HG03520 (cell line): ENCODE results near the gene ATP7A.
"Not testable (repeated sequence)": the region's sequence is repeated elsewhere in the genome, so short reads cannot be mapped to it uniquely, and the experiment has no call there.

Experiments used
- ATAC-seq: cut with Tn5 transposase; IDR thresholded peaks from one replicate; pipeline ENCODE4 v1.9.1; 2021; ENCODE audit warnings: mild to moderate bottlenecking, moderate library complexity; ENCODE audit not compliant: unreplicated experiment

ATP7A gene

GRCh38 chrX:77910108-77910840, at the start of gene ATP7A:
TSS of gene ATP7A (plus strand) at chrX:77910693. CDS start at chrX:77971642, 60,949 bp downstream.
- ATAC-seq, result peak; percentile 90

GRCh38 chrX:77875372-77875771, 35.1 kb upstream of the ATP7A start:
- no peak for ATAC-seq

- not testable (repeated sequence) for ATAC-seq
Measured at GRCh38 chrX:77881418-77881817, 29.1 kb upstream of the ATP7A start.

DNA sequence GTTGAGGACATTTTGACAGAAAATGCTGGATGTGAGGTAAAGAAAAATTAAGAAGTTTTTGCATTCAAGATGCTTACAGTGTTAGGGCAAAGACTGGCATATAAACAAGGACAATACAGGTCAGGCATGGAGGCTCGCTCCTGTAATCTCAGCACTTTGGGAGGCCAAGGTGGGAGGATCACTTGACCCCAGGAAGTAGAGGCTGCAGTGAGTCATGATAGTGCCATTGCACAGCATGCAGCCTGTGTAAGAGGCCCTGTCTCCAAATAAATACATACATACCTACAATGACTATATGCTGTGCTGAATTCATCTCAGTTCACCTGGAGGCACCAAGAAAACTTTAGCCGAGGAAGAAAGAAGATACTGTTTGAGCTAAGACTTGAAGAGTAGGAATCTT, 17.6 kb upstream of the ATP7A start:
- ATAC-seq, result no peak

DNA sequence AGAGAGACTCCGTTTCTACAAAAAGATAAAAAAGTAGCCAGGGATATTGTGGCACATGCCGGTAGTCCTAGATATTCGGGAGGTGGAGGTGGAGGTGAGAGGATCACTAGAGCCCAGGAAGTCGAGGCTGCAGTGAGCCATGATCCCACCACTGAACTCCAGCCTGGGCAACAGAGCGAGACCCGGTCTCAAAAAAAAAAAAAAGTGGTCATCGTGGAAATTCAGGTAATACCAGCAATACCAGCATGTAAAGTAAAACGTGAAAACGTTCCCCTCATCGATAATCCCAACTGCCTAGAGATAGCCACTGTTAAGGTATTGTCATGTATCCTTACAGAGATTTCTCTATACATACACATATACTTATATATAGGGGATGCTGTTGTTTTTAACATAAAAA, 16.8 kb upstream of the ATP7A start:
- ATAC-seq, result no peak

DNA sequence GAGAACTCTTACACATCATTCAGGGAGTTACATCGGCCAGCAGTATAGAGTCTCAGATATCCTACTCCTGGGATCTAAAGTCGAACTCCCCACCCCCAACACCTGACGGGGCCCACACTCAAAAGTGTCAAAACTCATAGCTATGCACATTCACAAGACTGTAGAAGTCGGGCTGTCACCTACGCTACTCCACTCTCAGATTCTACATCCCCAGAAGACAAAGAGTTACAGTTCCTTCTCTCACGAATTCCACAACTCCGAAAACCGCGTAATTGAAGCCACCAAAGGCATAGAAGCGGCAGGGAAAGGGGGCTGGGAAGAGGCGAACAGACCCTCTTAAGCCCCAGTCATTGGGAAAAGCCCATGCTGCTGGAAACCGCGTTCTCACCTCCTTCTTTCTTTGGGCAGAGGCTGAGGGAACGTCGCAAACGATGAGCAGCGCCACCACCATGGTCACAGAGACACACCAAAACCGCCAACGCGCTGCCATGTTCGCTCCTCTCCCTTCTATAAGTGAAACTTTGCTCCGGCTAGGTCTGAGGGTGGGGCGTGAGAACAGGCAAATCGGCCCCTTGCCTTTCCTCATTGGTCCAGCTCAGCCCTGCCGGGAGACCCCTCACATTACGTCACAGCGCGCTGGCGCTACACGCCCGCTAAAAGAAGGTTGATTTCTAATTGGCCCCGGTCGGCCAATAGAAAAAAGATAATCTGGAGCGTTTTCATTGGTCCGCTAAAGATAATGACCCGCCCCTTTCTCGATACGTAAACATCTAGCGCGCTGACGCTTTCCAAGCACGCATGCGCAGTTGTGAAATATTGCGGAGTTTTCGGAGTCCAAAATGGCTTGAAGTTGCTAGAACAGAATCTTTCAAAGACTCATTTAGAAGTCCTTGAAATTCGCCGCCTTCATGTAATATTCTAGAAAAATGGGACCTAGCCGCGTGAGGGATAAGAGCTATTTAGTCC, 15.3 kb upstream of the ATP7A start, which contains the start of gene MAGT1:
Gene MAGT1 (minus strand): TSS at position 515 of the 966 bp plus-strand sequence. CDS start 25 bp downstream, at position 490.
- peak; percentile 83 for ATAC-seq

DNA sequence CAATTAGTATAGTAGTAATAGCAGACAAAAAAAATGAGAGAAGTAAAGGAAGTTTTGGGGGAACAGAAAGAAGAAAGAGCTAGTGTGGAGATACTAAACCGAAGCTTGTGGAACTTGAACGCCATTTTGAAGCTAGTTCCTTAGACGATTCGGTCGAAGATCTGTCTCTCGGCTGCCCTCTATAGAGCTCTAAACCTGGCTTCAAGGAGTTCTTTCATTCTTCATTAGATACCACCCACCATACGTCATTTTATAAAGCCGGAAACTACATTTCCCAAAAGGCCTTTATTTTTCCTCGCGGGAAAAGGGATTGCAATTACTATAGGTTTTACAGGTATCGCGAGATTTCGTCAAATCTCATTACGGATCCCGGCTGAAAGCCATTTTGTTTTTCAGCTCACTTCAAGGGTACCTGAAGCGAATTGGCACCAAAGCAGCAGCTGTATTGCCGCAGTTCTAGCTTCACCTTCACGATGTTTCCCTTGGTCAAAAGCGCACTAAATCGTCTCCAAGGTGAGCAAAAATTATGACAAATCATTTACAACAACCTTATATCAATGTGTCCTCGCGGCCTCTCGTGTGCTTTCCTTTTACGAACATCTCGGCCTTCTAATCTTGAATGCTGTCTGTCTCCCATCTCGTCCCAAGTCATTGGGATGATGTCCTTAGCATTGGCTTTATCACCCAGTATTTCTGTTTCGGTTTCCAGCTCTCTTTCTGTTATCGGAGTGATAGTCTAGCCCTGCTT, 11.2 kb upstream of the ATP7A start, which contains the start of gene COX7B:
Gene COX7B (plus strand): TSS at position 388 of the 748 bp plus-strand sequence. CDS start 86 bp downstream, at position 474.
- ATAC-seq, result peak; percentile 58

- ATAC-seq, result no peak
Measured at GRCh38 chrX:77900688-77901087, 9.8 kb upstream of the ATP7A start.

GRCh38 chrX:77901506-77901905, 9.0 kb upstream of the ATP7A start:
- ATAC-seq, result no peak

DNA sequence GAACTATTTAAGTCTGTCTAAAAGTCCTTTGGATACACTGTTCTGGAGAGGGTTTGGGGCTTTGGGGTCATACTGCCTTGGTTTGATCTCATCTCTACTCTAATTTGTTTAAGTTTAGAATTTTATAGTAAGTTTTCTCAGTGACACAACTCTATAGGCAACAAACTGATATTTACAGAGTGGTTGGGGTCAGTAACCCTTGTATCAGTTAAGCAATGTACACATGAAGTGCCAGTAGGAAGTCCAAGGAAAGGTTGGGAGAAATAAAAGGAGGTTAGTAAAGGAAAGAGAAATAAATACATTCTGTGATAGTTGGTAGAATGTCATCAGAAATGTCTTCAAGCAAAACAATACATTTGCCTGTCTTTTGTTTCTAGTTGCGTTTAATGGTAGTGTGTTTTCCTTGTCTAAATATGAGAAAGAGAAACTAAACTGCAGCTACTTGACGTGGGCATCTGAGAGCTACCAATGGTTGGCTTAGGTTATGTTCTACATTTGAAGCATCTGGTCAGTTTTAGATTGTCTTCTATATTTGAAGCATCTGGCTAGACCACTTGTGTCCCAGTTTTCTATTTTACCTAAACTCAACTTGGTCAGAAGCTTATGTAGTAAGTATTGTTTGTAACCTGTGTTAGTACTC, 6.9 kb downstream of the ATP7A start:
- ATAC-seq, result peak; percentile 53

DNA sequence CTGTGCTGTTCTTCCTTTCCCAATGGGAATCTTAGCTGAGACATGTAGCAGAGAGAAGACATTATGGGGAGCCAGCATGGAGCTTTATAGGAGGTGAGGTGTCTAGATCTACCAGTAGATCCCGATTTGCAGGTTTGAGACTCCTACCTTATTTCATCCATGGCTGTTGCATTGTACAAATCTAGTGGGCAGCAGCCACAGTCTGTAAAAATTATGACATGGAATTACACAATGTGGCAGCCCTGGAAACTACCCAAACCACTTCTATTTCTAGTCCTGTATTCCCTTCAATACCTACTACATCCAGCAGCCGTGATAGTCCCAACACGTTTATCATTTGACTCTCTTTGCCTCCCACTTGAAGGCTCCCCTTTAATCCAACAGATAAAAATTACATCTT, 8.1 kb downstream of the ATP7A start:
- no peak for ATAC-seq

DNA sequence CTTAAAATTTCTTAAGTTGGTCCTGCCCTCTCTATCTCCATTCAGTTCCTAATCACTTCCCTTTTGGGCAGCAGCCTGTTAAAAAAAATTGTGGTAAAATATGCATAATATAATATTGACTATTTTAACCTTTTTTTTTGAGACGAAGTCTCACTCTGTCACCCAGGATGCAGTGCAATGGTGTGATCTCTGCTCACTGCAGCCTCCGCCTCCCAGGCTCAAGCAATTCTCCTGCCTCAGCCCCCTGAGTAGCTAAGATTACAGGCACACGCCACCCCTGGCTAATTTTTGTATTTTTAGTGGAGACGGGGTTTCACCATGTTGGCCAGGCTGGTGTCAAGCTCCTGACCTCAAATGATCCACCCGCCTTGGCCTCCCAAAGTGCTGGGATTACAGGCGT, 8.9 kb downstream of the ATP7A start:
- not testable (repeated sequence) for ATAC-seq

DNA sequence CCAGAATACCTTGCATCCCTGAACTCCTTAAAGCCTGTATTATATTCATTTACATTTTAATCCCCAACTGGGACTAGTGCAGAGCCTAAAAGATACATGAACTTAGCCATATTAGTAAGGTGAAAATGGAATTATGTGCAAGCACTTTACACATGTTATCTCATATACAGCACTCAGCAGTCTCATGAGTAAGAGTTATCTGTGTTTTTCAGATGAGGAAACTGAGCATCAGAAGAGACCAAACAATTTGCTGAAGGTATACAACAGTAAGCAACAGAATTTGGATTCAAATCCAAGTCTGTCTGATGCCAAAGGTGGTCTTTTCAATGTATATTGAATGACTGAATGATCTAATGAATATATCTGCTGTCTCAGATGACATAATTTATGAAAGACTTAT, 12.3 kb downstream of the ATP7A start:
- ATAC-seq, result no peak

DNA sequence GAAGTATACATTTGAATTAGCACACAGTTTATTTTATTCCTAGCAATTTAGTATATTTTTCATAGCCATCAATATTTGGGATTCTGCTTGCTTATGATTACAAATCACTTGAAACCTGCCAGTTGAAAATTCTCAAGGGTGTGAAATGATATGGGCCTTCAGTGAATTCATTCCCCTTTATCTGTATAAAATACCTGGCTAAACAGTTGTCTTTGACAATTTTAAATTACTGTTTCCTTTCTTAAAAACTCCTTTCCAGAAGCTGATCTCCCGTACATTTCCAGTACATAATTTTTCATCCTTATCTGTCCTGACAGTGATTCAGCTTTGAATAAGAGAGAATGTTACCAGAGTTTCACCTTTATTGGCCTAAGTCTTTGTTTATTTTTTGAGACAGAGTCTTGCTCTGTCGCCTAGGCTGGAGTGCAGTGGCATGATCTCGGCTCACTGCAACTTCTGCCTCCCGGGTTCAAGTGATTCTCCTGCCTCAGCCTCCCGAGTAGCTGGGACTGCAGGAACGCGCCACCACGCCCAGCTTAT, 13.9 kb downstream of the ATP7A start:
- no peak for ATAC-seq

GRCh38 chrX:77925764-77926163, 15.3 kb downstream of the ATP7A start:
- ATAC-seq, result no peak

- ATAC-seq, result no peak
Measured at GRCh38 chrX:77930581-77930980, 20.1 kb downstream of the ATP7A start.

- ATAC-seq, result no peak
Measured at GRCh38 chrX:77935886-77936285, 25.4 kb downstream of the ATP7A start.

GRCh38 chrX:77936299-77936698, 25.8 kb downstream of the ATP7A start:
- ATAC-seq, result no peak

- ATAC-seq, result no peak
Measured at GRCh38 chrX:77937291-77937690, 26.8 kb downstream of the ATP7A start.

DNA sequence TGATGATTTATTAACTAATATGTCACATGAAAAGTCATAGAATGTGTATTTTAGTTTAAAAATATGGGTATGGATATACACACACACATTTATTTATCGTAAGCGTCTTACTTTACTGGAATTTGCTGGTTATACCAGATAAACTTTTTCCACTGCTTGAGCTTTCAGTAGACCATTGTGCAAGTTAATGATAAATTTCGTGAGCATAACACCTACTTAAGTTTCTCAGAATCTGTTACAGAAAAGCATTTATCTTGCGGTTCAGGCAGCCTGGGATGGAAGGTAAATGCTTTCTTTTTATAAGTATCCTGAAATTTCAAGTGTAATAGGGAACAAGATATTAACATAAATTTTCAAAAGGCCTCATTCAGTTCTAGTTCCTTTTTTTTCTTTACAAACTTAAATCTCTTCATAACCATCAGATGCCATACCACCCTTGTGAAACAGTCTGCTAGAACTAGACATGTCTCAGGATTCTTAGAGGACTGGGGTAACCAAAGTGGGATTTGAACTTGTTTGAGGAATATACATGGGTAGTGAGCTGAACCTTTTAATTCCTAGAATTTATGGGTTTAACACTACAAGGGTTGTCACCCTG, 27.7 kb downstream of the ATP7A start:
- ATAC-seq, result no peak
